Body of pancreas (tissue), 4 donors: ENCODE results near the gene RAD51B. TPM values are rescaled to one million over a fixed set of nuclear protein-coding genes. Genes with fewer than 3 reads are reported as not detected.
A peak's percentile ranks its signal among the peaks of the same experiment; 100 is the strongest.

ENCODE experiments used
- ATAC-seq: fragments of 150-250 bp; one replicate; pipeline ENCODE4 v1.9.1; 2016
- DNase-seq, 4 donors: peaks; one replicate each; pipeline ENCODE4 v3.0.0-alpha.2; 2019
- H3K27ac ChIP-seq, 4 donors: fragments of 200-600 bp; sonication (generic); 1 replicate in 3 of 4; 2 replicates in 1 of 4; pipeline versions ENCODE4 v1.5.1 to v1.6.1; 2016 to 2019; ENCODE audit warnings: mild to moderate bottlenecking in 1 of 4, mixed read lengths in 1 of 4, moderate library complexity in 1 of 4
- H3K27me3 ChIP-seq, 2 donors: fragments of 200-600 bp; sonication (generic); one replicate each; pipeline ENCODE4 v1.6.0; 2016; ENCODE audit warnings: mild to moderate bottlenecking in 1 of 2
- H3K36me3 ChIP-seq, 2 donors: fragments of 200-600 bp; sonication (generic); replicated peaks in 1 of 2; 2 replicates each; pipeline ENCODE4 v1.5.1; 2016; ENCODE audit warnings: low read depth in 2 of 2; ENCODE audit not compliant: insufficient read depth in 1 of 2
- H3K4me1 ChIP-seq: fragments of 200-600 bp; sonication (generic); one replicate; pipeline ENCODE4 v1.6.0; 2016
- H3K4me3 ChIP-seq, 2 donors: fragments of 200-600 bp; sonication (generic); 1 replicate in 1 of 2; 2 replicates in 1 of 2; pipeline ENCODE4 v1.5.1; 2016 to 2019
- H3K9me3 ChIP-seq, 3 donors: fragments of 200-600 bp; sonication (generic); 1 replicate in 2 of 3; 2 replicates in 1 of 3; pipeline ENCODE4 v1.5.1; 2016
- CTCF ChIP-seq, 7 experiments: fragments of 450-650 bp in 4 of 7; fragments of 200-600 bp in 3 of 7; sonication (generic) in 3 of 7; IDR thresholded peaks; one replicate each; pipeline ENCODE4 v1.5.1; 2016 to 2019; ENCODE audit warnings: antibody characterized with exemption in 7 of 7
- POLR2A ChIP-seq, 3 donors: fragments of 450-650 bp; IDR thresholded peaks; one replicate each; pipeline ENCODE4 v1.6.1; 2016; ENCODE audit warnings: antibody characterized with exemption in 3 of 3, mild to moderate bottlenecking in 2 of 3
- WGBS, 2 donors: methylation state at CpG; one replicate each; pipeline ENCODE4 v1.1.5; 2017; 5-methylcytosine and 5-hydroxymethylcytosine counted together
- intact Hi-C: fragments of 100-400 bp; cut with DNase I; formaldehyde crosslinking; loops from one replicate; pipeline ENCODE4 v1.15.1; 2023
- total RNA-seq, 2 donors: library from RNA; depleted of rRNA; stranded (reverse); fragments of >200 nt; gene quantifications; one replicate each; pipeline ENCODE4 v1.1.0, GENCODE V29; 2016

The RAD51B gene
- total RNA-seq, 2 donors from 2014 or later: 12.2 to 29.6 TPM

DNA sequence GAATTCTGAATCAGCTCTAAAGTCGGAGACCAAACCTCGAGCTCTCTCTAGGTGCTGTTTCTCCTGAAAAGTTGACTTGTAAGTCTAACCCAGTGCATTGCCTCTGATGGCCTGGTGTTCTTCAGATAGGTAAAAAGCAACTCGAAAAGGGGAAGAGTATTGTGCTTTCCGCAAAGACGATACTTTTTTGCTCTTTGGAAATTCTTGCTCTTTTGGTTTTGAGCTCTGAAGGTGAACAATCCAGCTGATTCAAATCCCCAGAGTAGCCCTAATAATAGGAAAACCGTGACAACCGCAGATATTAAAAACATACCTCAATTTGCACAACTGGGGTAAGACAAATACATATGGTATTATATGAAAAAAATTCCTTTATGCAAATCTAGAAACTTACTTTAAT, 447.4 kb downstream of the RAD51B start:
- Histone ChIP-seq H3K9me3 (no peaks in the 10 kb centered on the region), H3K27ac (peak overlapping the region in 1 of 4 donors; percentile 40), H3K4me1 (peaks cover 5% of the 10 kb centered on the region), H3K36me3 (no peaks in the 10 kb centered on the region), H3K4me3 (no peak overlapping the region), H3K27me3 (no peaks in the 10 kb centered on the region)
- DNase-seq (no peak), ATAC-seq (no peak)
- WGBS, 2 donors: 90 to 97% methylated on average over 7 of the region's 7 CpGs
- intact Hi-C loops: no loop called here
- TF ChIP-seq POLR2A (IDR thresholded peaks at IDR 0.05) (no peak), CTCF (IDR thresholded peaks at IDR 0.05) (no peak)

DNA sequence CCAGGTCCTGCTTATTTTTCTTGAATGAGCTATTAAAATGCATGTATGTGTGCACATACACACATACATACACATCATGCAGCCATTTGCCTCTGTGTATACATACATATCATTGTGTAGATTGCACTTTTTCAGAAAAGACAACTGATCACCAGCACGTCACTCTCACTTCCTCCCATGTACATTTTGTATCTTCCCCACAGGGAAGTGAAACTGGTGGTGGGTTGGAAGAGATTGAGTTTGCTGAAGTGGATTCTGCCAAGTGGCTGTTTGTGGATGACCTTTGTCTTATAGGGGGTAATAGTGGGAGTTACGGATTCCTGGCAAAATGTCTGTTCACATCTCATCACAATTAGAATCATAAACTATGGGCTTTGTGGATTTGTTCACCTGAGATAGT, 448.6 kb downstream of the RAD51B start:
- intact Hi-C loops: no loop called here
- Histone ChIP-seq H3K4me3 (no peak overlapping the region), H3K27ac (peak overlapping the region in 1 of 4 donors; percentile 40), H3K4me1 (peaks cover 5% of the 10 kb centered on the region), H3K36me3 (no peaks in the 10 kb centered on the region), H3K9me3 (no peaks in the 10 kb centered on the region), H3K27me3 (no peaks in the 10 kb centered on the region)
- peak in 1 of 4 donors; percentile 60 for DNase-seq
- 77 to 95% methylated on average over 2 of the region's 2 CpGs for WGBS, 2 donors
- TF ChIP-seq CTCF (IDR thresholded peaks at IDR 0.05) (no peak), POLR2A (IDR thresholded peaks at IDR 0.05) (no peak)
- no peak for ATAC-seq

DNA sequence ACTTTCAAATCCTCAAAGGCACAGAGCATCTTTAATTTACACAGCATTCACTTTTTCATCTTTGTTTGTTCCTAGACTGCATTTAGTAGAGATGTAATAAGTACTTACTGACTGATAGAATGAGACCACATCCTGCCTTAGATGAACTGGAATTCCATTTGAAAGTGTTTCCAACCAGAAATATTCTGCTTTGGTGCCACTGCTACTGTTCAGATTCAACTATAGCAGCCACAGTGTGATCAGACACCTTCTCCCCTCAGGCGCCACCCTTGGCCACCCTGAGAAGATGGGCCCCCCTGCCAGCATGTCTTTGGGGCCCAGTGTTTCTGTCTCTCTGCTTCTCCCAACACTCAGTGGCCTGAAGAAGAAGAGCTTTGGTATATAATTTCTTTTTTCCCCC, 449.1 kb downstream of the RAD51B start:
- DNase-seq (no peak), ATAC-seq (no peak)
- H3K9me3 ChIP-seq: no peaks in the 10 kb centered on the region
- H3K27me3 ChIP-seq: no peaks in the 10 kb centered on the region
- TF ChIP-seq POLR2A (IDR thresholded peaks at IDR 0.05): no peak
- no peak for TF ChIP-seq CTCF (IDR thresholded peaks at IDR 0.05)
- no peak overlapping the region for H3K4me3 ChIP-seq
- peaks cover 5% of the 10 kb centered on the region for H3K4me1 ChIP-seq
- WGBS, 2 donors: 94 to 100% methylated on average over 1 of the region's 1 CpG
- peak overlapping the region in 1 of 4 donors; percentile 36 for H3K27ac ChIP-seq
- H3K36me3 ChIP-seq: no peaks in the 10 kb centered on the region
- intact Hi-C loops: no loop called here

- 79 to 80% methylated on average over 8 of the region's 8 CpGs for WGBS, 2 donors
- no peak for ATAC-seq
- intact Hi-C loops: no loop called here
- Histone ChIP-seq H3K4me1 (peaks cover 10% of the 10 kb centered on the region), H3K36me3 (no peaks in the 10 kb centered on the region), H3K4me3 (no peak overlapping the region), H3K9me3 (no peaks in the 10 kb centered on the region), H3K27me3 (no peaks in the 10 kb centered on the region), H3K27ac (no peak overlapping the region)
- TF ChIP-seq CTCF (IDR thresholded peaks at IDR 0.05) (no peak), POLR2A (IDR thresholded peaks at IDR 0.05) (no peak)
- no peak for DNase-seq
These were observed 449.8 kb downstream of the RAD51B start for GRCh38 chr14:68269136-68269927.

DNA sequence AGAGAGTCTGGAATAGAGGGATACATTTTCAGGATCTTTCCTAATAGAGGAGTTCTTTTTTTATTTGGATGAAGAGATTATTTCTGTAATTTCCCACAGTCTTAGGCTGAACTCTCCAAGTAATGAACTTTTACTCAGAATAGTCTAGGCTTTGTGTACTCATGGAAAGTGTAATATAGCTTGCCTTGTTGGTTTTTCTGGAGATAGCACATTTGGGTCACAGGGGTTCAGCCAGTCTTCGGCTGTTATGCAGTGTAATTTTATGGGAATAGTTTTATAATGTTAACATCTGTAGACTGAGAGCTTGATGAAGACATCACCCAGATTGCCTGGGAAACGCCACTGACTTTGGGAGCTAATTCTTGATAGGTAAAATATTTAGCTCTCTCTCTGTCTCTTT, 450.8 kb downstream of the RAD51B start:
- no peak overlapping the region for H3K27ac ChIP-seq
- no peak for ATAC-seq

More for the DNA sequence above, 450.8 kb downstream of the RAD51B start:
- TF ChIP-seq CTCF (IDR thresholded peaks at IDR 0.05) (no peak), POLR2A (IDR thresholded peaks at IDR 0.05) (no peak)
- no peak for DNase-seq
- Histone ChIP-seq H3K36me3 (no peaks in the 10 kb centered on the region), H3K27me3 (no peaks in the 10 kb centered on the region), H3K4me3 (no peak overlapping the region), H3K9me3 (no peaks in the 10 kb centered on the region), H3K4me1 (peaks cover 20% of the 10 kb centered on the region)
- 55 to 56% methylated on average over 2 of the region's 2 CpGs for WGBS, 2 donors
- intact Hi-C loops: no loop called here
